Gastrocnemius medialis (tissue), 4 donors: ENCODE results near the gene PLCG2. TPM values are rescaled to one million over a fixed set of nuclear protein-coding genes. Genes with fewer than 3 reads are reported as not detected.

Experiments used
- ATAC-seq, 2 donors: fragments of 150-250 bp; one replicate each; pipeline ENCODE4 v1.9.1; 2016
- DNase-seq, 2 donors: peaks; one replicate each; pipeline ENCODE4 v3.0.0-alpha.2; 2019
- H3K27ac ChIP-seq, 4 donors: fragments of 200-600 bp; sonication (generic); 1 replicate in 1 of 4; 2 replicates in 3 of 4; pipeline ENCODE4 v1.5.1; 2016 to 2018; ENCODE audit warnings: mild to moderate bottlenecking in 2 of 4, moderate library complexity in 1 of 4
- H3K27me3 ChIP-seq, 3 donors: fragments of 200-600 bp; sonication (generic) in 2 of 3; 1 replicate in 1 of 3; 2 replicates in 2 of 3; pipeline versions ENCODE4 v1.5.1 to v1.6.0; 2016 to 2019; ENCODE audit warnings: mild to moderate bottlenecking in 1 of 3, moderate library complexity in 1 of 3
- H3K36me3 ChIP-seq, 2 donors: fragments of 200-600 bp; sonication (generic) in 1 of 2; one replicate each; pipeline ENCODE4 v1.5.1; 2017 to 2018
- H3K4me1 ChIP-seq, 2 donors: fragments of 200-600 bp; sonication (generic) in 1 of 2; one replicate each; pipeline ENCODE4 v1.5.1; 2016 to 2017; ENCODE audit warnings: mild to moderate bottlenecking in 2 of 2
- H3K4me3 ChIP-seq, 4 donors: fragments of 200-600 bp; sonication (generic) in 3 of 4; 1 replicate in 1 of 4; 2 replicates in 3 of 4; pipeline ENCODE4 v1.5.1; 2016 to 2019; ENCODE audit warnings: mild to moderate bottlenecking in 2 of 4
- H3K9me3 ChIP-seq, 3 donors: fragments of 200-600 bp; sonication (generic) in 2 of 3; 1 replicate in 1 of 3; 2 replicates in 2 of 3; pipeline ENCODE4 v1.5.1; 2016 to 2019
- CTCF ChIP-seq, 5 experiments: fragments of 450-650 bp in 3 of 5; fragments of 200-600 bp in 2 of 5; sonication (generic) in 2 of 5; IDR thresholded peaks in 4 of 5; conservative IDR thresholded peaks in 1 of 5; 1 replicate in 4 of 5; 2 replicates in 1 of 5; pipeline ENCODE4 v1.5.1; 2016 to 2019; ENCODE audit warnings: antibody characterized with exemption in 5 of 5, mild to moderate bottlenecking in 3 of 5, moderate library complexity in 3 of 5
- POLR2A ChIP-seq, 2 donors: fragments of 450-650 bp; IDR thresholded peaks; one replicate each; pipeline ENCODE4 v1.6.1; 2017; ENCODE audit warnings: antibody characterized with exemption in 2 of 2, mild to moderate bottlenecking in 2 of 2, moderate library complexity in 2 of 2
- in situ Hi-C, 4 donors: fragments of 200-750 bp; cut with MboI; loops; one replicate each; pipeline versions ENCODE4 v1.15.0 to v1.8.0; 2017; ENCODE audit warnings: low sequenced_read_pairs in 4 of 4
- intact Hi-C: fragments of 100-400 bp; cut with DNase I; formaldehyde crosslinking; loops from one replicate; pipeline ENCODE4 v1.15.1; 2023; ENCODE audit warnings: low total_unique reads
- total RNA-seq, 4 donors: library from RNA; depleted of rRNA; stranded (reverse); fragments of >200 nt; gene quantifications; one replicate each; pipeline versions ENCODE4 v1.1.0 to v1.2.3, GENCODE V29; 2016

PLCG2 gene
- total RNA-seq, 4 donors from 2014 or later = 1.8 to 3.0 (median 2.1) TPM

GRCh38 chr16:81779536-81780320 is 637 bp downstream of the PLCG2 start:
- DNase-seq (no peak), ATAC-seq (no peak)
- intact Hi-C loops = loop anchor here (10.0 kb wide), 1 partner anchor 85 kb away; no protein-coding TSS in a partner anchor
- Histone ChIP-seq H3K4me1 (peaks cover 0 to 4% of the 10 kb centered on the region in 2 donors), H3K4me3 (peak overlapping the region; percentile 46 to 55 (median 50)), H3K36me3 (no peaks in the 10 kb centered on the region), H3K9me3 (no peaks in the 10 kb centered on the region), H3K27me3 (peaks cover 4 to 18% (median 9%) of the 10 kb centered on the region in 3 donors), H3K27ac (peak overlapping the region in 2 of 4 donors; percentile 13 to 30)
- TF ChIP-seq CTCF (IDR thresholded peaks at IDR 0.05 in 4 of 5, conservative IDR thresholded peaks at IDR 0.05 in 1 of 5) (no peak), POLR2A (IDR thresholded peaks at IDR 0.05) (no peak)
- in situ Hi-C loops = no loop called here

GRCh38 chr16:81780350-81780749 is 1.3 kb downstream of the PLCG2 start:
- H3K9me3 ChIP-seq = no peaks in the 10 kb centered on the region
- no peak for ATAC-seq
- DNase-seq = no peak
- H3K27ac ChIP-seq = no peak overlapping the region
- peaks cover 0 to under 1% of the 10 kb centered on the region in 2 donors for H3K4me1 ChIP-seq
- peak overlapping the region in 2 of 4 donors; percentile 46 to 53 for H3K4me3 ChIP-seq
- in situ Hi-C loops (no loop called here), intact Hi-C loops (no loop called here)
- no peaks in the 10 kb centered on the region for H3K36me3 ChIP-seq
- no peak for TF ChIP-seq CTCF (IDR thresholded peaks at IDR 0.05 in 4 of 5, conservative IDR thresholded peaks at IDR 0.05 in 1 of 5)
- no peak for TF ChIP-seq POLR2A (IDR thresholded peaks at IDR 0.05)
- H3K27me3 ChIP-seq = peaks cover 4 to 18% (median 9%) of the 10 kb centered on the region in 3 donors

GRCh38 chr16:81782236-81782635 is 3.1 kb downstream of the PLCG2 start:
- TF ChIP-seq CTCF (IDR thresholded peaks at IDR 0.05 in 4 of 5, conservative IDR thresholded peaks at IDR 0.05 in 1 of 5) (no peak), POLR2A (IDR thresholded peaks at IDR 0.05) (no peak)
- in situ Hi-C loops = no loop called here

GRCh38 chr16:81784072-81784795 is 5.1 kb downstream of the PLCG2 start:
- no peak for ATAC-seq
- Histone ChIP-seq H3K9me3 (no peaks in the 10 kb centered on the region), H3K27ac (no peak overlapping the region), H3K27me3 (peaks cover 4 to 12% (median 9%) of the 10 kb centered on the region in 3 donors), H3K4me3 (no peak overlapping the region), H3K4me1 (no peaks in the 10 kb centered on the region), H3K36me3 (no peaks in the 10 kb centered on the region)
- intact Hi-C loops (no loop called here), in situ Hi-C loops (no loop called here)
- TF ChIP-seq POLR2A (IDR thresholded peaks at IDR 0.05) (no peak), CTCF (IDR thresholded peaks at IDR 0.05 in 4 of 5, conservative IDR thresholded peaks at IDR 0.05 in 1 of 5) (no peak)
- DNase-seq = no peak

More at GRCh38 chr16:81782236-81782635, 3.1 kb downstream of the PLCG2 start:
- H3K27ac ChIP-seq = no peak overlapping the region
- H3K4me3 ChIP-seq = no peak overlapping the region
- H3K4me1 ChIP-seq = no peaks in the 10 kb centered on the region
- peaks cover 4 to 18% (median 9%) of the 10 kb centered on the region in 3 donors for H3K27me3 ChIP-seq
- ATAC-seq (no peak), DNase-seq (no peak)
- intact Hi-C loops = no loop called here
- H3K36me3 ChIP-seq = no peaks in the 10 kb centered on the region
- H3K9me3 ChIP-seq = no peaks in the 10 kb centered on the region
